Measurements from ENCODE around the gene SNN. TPM values are rescaled to one million over a fixed set of nuclear protein-coding genes. Genes with fewer than 3 reads are reported as not detected.
A peak's percentile ranks its signal among the peaks of the same experiment; 100 is the strongest.

SNN gene
- polyA plus RNA-seq, 1 experiment, result 18.9 TPM

GRCh38 chr16:11696266-11697012 is 28.2 kb downstream of the SNN start:
- Histone ChIP-seq H3K27me3 (ENCODE audit: control insufficient read depth, insufficient read depth, low read length) (no peaks in the 10 kb centered on the region), H3K27ac (ENCODE audit: low read depth, low read length) (no peak overlapping the region), H3K9me3 (ENCODE audit: control insufficient read depth, insufficient read depth, low read length) (no peaks in the 10 kb centered on the region), H3K4me3 (ENCODE audit: low read depth, low read length) (no peak overlapping the region)
- no peak for DNase-seq (ENCODE audit: low read depth, low spot score)
- no peak for TF ChIP-seq CTCF (IDR thresholded peaks at IDR 0.05; ENCODE audit: low read depth, low read length)
- ChIA-PET POLR2A (no interaction called here), CTCF (interaction anchor here (0.5 kb wide), 1 partner anchor 679 kb away, joined by 3 read pairs; no protein-coding TSS in a partner anchor)

- DNase-seq (ENCODE audit: low read depth, low spot score), result no peak
- Histone ChIP-seq H3K27me3 (ENCODE audit: control insufficient read depth, insufficient read depth, low read length) (no peaks in the 10 kb centered on the region), H3K27ac (ENCODE audit: low read depth, low read length) (no peak overlapping the region), H3K4me3 (ENCODE audit: low read depth, low read length) (no peak overlapping the region), H3K9me3 (ENCODE audit: control insufficient read depth, insufficient read depth, low read length) (no peaks in the 10 kb centered on the region)
- POLR2A ChIA-PET, result no interaction called here
- TF ChIP-seq CTCF (IDR thresholded peaks at IDR 0.05; ENCODE audit: low read depth, low read length), result no peak
- CTCF ChIA-PET, result interaction anchor here (0.5 kb wide), 1 partner anchor 678 kb away, joined by 3 read pairs; no protein-coding TSS in a partner anchor
These were observed 29.1 kb downstream of the SNN start for GRCh38 chr16:11697319-11697718.

GRCh38 chr16:11698271-11698689 is 30.0 kb downstream of the SNN start:
- TF ChIP-seq CTCF (IDR thresholded peaks at IDR 0.05; ENCODE audit: low read depth, low read length), result 0 out of 2 replicates have a peak, but pooled peaks have one; percentile 0
- POLR2A ChIA-PET, result no interaction called here
- H3K9me3 ChIP-seq (ENCODE audit: control insufficient read depth, insufficient read depth, low read length), result no peaks in the 10 kb centered on the region
- CTCF ChIA-PET, result interaction anchor here (1.2 kb wide), 1 partner anchor 16 kb away, joined by 3 read pairs; no protein-coding TSS in a partner anchor
- no peak for DNase-seq (ENCODE audit: low read depth, low spot score)
- no peak overlapping the region for H3K27ac ChIP-seq (ENCODE audit: low read depth, low read length)
- no peaks in the 10 kb centered on the region for H3K27me3 ChIP-seq (ENCODE audit: control insufficient read depth, insufficient read depth, low read length)
- no peak overlapping the region for H3K4me3 ChIP-seq (ENCODE audit: low read depth, low read length)

GRCh38 chr16:11699234-11699894 is 31.1 kb downstream of the SNN start:
- H3K9me3 ChIP-seq (ENCODE audit: control insufficient read depth, insufficient read depth, low read length), result no peaks in the 10 kb centered on the region
- TF ChIP-seq CTCF (IDR thresholded peaks at IDR 0.05; ENCODE audit: low read depth, low read length), result no peak
- no peaks in the 10 kb centered on the region for H3K27me3 ChIP-seq (ENCODE audit: control insufficient read depth, insufficient read depth, low read length)
- DNase-seq (ENCODE audit: low read depth, low spot score), result no peak
- CTCF ChIA-PET, result no interaction called here
- H3K27ac ChIP-seq (ENCODE audit: low read depth, low read length), result no peak overlapping the region
- H3K4me3 ChIP-seq (ENCODE audit: low read depth, low read length), result no peak overlapping the region
- POLR2A ChIA-PET, result no interaction called here
